ENCODE measurements around the gene AGAP4. TPM values are rescaled to one million over a fixed set of nuclear protein-coding genes. Genes with fewer than 3 reads are reported as not detected.
A peak's percentile ranks its signal among the peaks of the same experiment; 100 is the strongest.
"Not testable (repeated sequence)": the region's sequence is repeated elsewhere in the genome, so short reads cannot be mapped to it uniquely, and the experiment has no call there.

Gene AGAP4
- total RNA-seq, 2 experiments from 2014 or later: 20.6 to 22.6 TPM

GRCh38 chr10:45817912-45818311 is 29.4 kb downstream of the AGAP4 start:
- no peak for DNase-seq
- Mint-ChIP-seq H3K9me3 (ENCODE audit: insufficient read depth) (no peaks in the 10 kb centered on the region), H3K27ac (peak overlapping the region; percentile 37), H3K4me1 (ENCODE audit: low read depth) (peaks cover 5% of the 10 kb centered on the region), H3K4me3 (no peak overlapping the region), H3K27me3 (ENCODE audit: low read depth) (no peaks in the 10 kb centered on the region), H3K36me3 (ENCODE audit: low read depth) (no peaks in the 10 kb centered on the region)
- CTCF ChIA-PET: no interaction called here
- POLR2A ChIA-PET: no interaction called here
- no peak for ATAC-seq

GRCh38 chr10:45817130-45817859 is 30.0 kb downstream of the AGAP4 start:
- Mint-ChIP-seq H3K9me3 (ENCODE audit: insufficient read depth) (no peaks in the 10 kb centered on the region), H3K27me3 (ENCODE audit: low read depth) (no peaks in the 10 kb centered on the region), H3K27ac (no peak overlapping the region), H3K36me3 (ENCODE audit: low read depth) (no peaks in the 10 kb centered on the region), H3K4me1 (ENCODE audit: low read depth) (peaks cover 5% of the 10 kb centered on the region), H3K4me3 (no peak overlapping the region)
- DNase-seq: no peak
- CTCF ChIA-PET: no interaction called here
- POLR2A ChIA-PET: no interaction called here
- no peak for ATAC-seq

- ATAC-seq; H3K9me3 Mint-ChIP-seq (ENCODE audit: insufficient read depth); H3K4me3 Mint-ChIP-seq; H3K27ac Mint-ChIP-seq; H3K4me1 Mint-ChIP-seq (ENCODE audit: low read depth); POLR2A ChIA-PET; CTCF ChIA-PET; DNase-seq; H3K36me3 Mint-ChIP-seq (ENCODE audit: low read depth); H3K27me3 Mint-ChIP-seq (ENCODE audit: low read depth): not testable (repeated sequence)
Observed at GRCh38 chr10:45814146-45814545, 33.2 kb downstream of the AGAP4 start.

- H3K4me1 Mint-ChIP-seq (ENCODE audit: low read depth); CTCF ChIA-PET; ATAC-seq; H3K9me3 Mint-ChIP-seq (ENCODE audit: insufficient read depth); H3K27ac Mint-ChIP-seq; H3K36me3 Mint-ChIP-seq (ENCODE audit: low read depth); H3K4me3 Mint-ChIP-seq; POLR2A ChIA-PET; DNase-seq; H3K27me3 Mint-ChIP-seq (ENCODE audit: low read depth): not testable (repeated sequence)
Observed at GRCh38 chr10:45812959-45813358, 34.3 kb downstream of the AGAP4 start.

- Mint-ChIP-seq H3K27ac (no peak overlapping the region), H3K9me3 (ENCODE audit: insufficient read depth) (no peaks in the 10 kb centered on the region), H3K36me3 (ENCODE audit: low read depth) (no peaks in the 10 kb centered on the region), H3K27me3 (ENCODE audit: low read depth) (peaks cover 6% of the 10 kb centered on the region), H3K4me1 (ENCODE audit: low read depth) (no peaks in the 10 kb centered on the region), H3K4me3 (no peak overlapping the region)
- no peak for ATAC-seq
- ChIA-PET CTCF (no interaction called here), POLR2A (no interaction called here)
- DNase-seq: no peak
Observed at GRCh38 chr10:45811075-45811474, 36.2 kb downstream of the AGAP4 start.

- POLR2A ChIA-PET: no interaction called here
- peaks cover 6% of the 10 kb centered on the region for H3K27me3 Mint-ChIP-seq (ENCODE audit: low read depth)
Observed at GRCh38 chr10:45809837-45810236, 37.5 kb downstream of the AGAP4 start.

GRCh38 chr10:45804996-45805395 is 42.3 kb downstream of the AGAP4 start:
- ATAC-seq; POLR2A ChIA-PET; H3K27ac Mint-ChIP-seq; H3K9me3 Mint-ChIP-seq (ENCODE audit: insufficient read depth); H3K27me3 Mint-ChIP-seq (ENCODE audit: low read depth); H3K4me3 Mint-ChIP-seq; CTCF ChIA-PET; H3K36me3 Mint-ChIP-seq (ENCODE audit: low read depth); DNase-seq: not testable (repeated sequence)
- peaks cover 13% of the 10 kb centered on the region for H3K4me1 Mint-ChIP-seq (ENCODE audit: low read depth)

More at GRCh38 chr10:45809837-45810236, 37.5 kb downstream of the AGAP4 start:
- no peak overlapping the region for H3K27ac Mint-ChIP-seq
- H3K9me3 Mint-ChIP-seq (ENCODE audit: insufficient read depth): no peaks in the 10 kb centered on the region
- no peak overlapping the region for H3K4me3 Mint-ChIP-seq
- H3K4me1 Mint-ChIP-seq (ENCODE audit: low read depth): no peaks in the 10 kb centered on the region
- CTCF ChIA-PET: no interaction called here
- DNase-seq (no peak), ATAC-seq (no peak)
- no peaks in the 10 kb centered on the region for H3K36me3 Mint-ChIP-seq (ENCODE audit: low read depth)

- POLR2A ChIA-PET: not testable (repeated sequence)
Observed at GRCh38 chr10:45803060-45804010, 44.0 kb downstream of the AGAP4 start.

GRCh38 chr10:45794761-45795160 is 52.5 kb downstream of the AGAP4 start:
- H3K9me3 Mint-ChIP-seq (ENCODE audit: insufficient read depth); H3K4me3 Mint-ChIP-seq; DNase-seq; H3K27me3 Mint-ChIP-seq (ENCODE audit: low read depth); H3K4me1 Mint-ChIP-seq (ENCODE audit: low read depth); ATAC-seq; POLR2A ChIA-PET; CTCF ChIA-PET: not testable (repeated sequence)
- Mint-ChIP-seq H3K27ac (peak overlapping the region; percentile 32), H3K36me3 (ENCODE audit: low read depth) (peaks cover 10% of the 10 kb centered on the region)

More at GRCh38 chr10:45803060-45804010, 44.0 kb downstream of the AGAP4 start:
- ATAC-seq; H3K27ac Mint-ChIP-seq; H3K9me3 Mint-ChIP-seq (ENCODE audit: insufficient read depth); H3K4me3 Mint-ChIP-seq; DNase-seq; CTCF ChIA-PET; H3K36me3 Mint-ChIP-seq (ENCODE audit: low read depth); H3K27me3 Mint-ChIP-seq (ENCODE audit: low read depth): not testable (repeated sequence)
- H3K4me1 Mint-ChIP-seq (ENCODE audit: low read depth): peaks cover 13% of the 10 kb centered on the region

GRCh38 chr10:45790694-45791426 is 56.4 kb downstream of the AGAP4 start:
- ATAC-seq; H3K4me1 Mint-ChIP-seq (ENCODE audit: low read depth); H3K27ac Mint-ChIP-seq; H3K27me3 Mint-ChIP-seq (ENCODE audit: low read depth); CTCF ChIA-PET; POLR2A ChIA-PET; DNase-seq; H3K4me3 Mint-ChIP-seq; H3K9me3 Mint-ChIP-seq (ENCODE audit: insufficient read depth): not testable (repeated sequence)
- H3K36me3 Mint-ChIP-seq (ENCODE audit: low read depth): peaks cover 20% of the 10 kb centered on the region

GRCh38 chr10:45789991-45790390 is 57.3 kb downstream of the AGAP4 start:
- H3K27me3 Mint-ChIP-seq (ENCODE audit: low read depth); H3K27ac Mint-ChIP-seq: not testable (repeated sequence)

More at GRCh38 chr10:45789991-45790390, 57.3 kb downstream of the AGAP4 start:
- POLR2A ChIA-PET; ATAC-seq; H3K4me3 Mint-ChIP-seq; CTCF ChIA-PET; DNase-seq; H3K9me3 Mint-ChIP-seq (ENCODE audit: insufficient read depth); H3K4me1 Mint-ChIP-seq (ENCODE audit: low read depth): not testable (repeated sequence)
- peaks cover 21% of the 10 kb centered on the region for H3K36me3 Mint-ChIP-seq (ENCODE audit: low read depth)
